HG03457 (cell line): ENCODE results near the gene SHPK.

Source experiments
- ATAC-seq: cut with Tn5 transposase; IDR thresholded peaks from one replicate; pipeline ENCODE4 v1.9.1; 2021; ENCODE audit warnings: moderate number of reproducible peaks; ENCODE audit not compliant: unreplicated experiment

The SHPK gene

GRCh38 chr17:3636154-3636907 lies at the start of gene SHPK, which contains the start of gene CTNS:
Gene SHPK (minus strand): TSS chr17:3636250. CDS start chr17:3636219, 31 bp downstream.
Gene CTNS (plus strand): TSS chr17:3636760. CDS start chr17:3640207, 3,447 bp downstream.
- peak; percentile 92 for ATAC-seq

GRCh38 chr17:3685174-3685573 lies 49.1 kb upstream of the SHPK start:
- no peak for ATAC-seq

GRCh38 chr17:3683054-3683511 lies 47.0 kb upstream of the SHPK start:
- ATAC-seq = no peak

GRCh38 chr17:3682033-3682432 lies 46.0 kb upstream of the SHPK start:
- no peak for ATAC-seq

- no peak for ATAC-seq
These were observed 45.5 kb upstream of the SHPK start for GRCh38 chr17:3681565-3681964.

- no peak for ATAC-seq
These were observed 45.0 kb upstream of the SHPK start for GRCh38 chr17:3681057-3681456.

- ATAC-seq = no peak
These were observed 43.6 kb upstream of the SHPK start for GRCh38 chr17:3679531-3680126.

GRCh38 chr17:3678821-3679530 lies 42.9 kb upstream of the SHPK start:
- ATAC-seq = no peak

- ATAC-seq = no peak
These were observed 42.2 kb upstream of the SHPK start for GRCh38 chr17:3678095-3678820.

GRCh38 chr17:3675886-3676285 lies 39.8 kb upstream of the SHPK start:
- no peak for ATAC-seq

GRCh38 chr17:3672571-3672970 lies 36.5 kb upstream of the SHPK start:
- no peak for ATAC-seq

GRCh38 chr17:3669548-3669947 lies 33.5 kb upstream of the SHPK start:
- ATAC-seq = no peak

GRCh38 chr17:3669085-3669347 lies 33.0 kb upstream of the SHPK start:
- no peak for ATAC-seq

- ATAC-seq = peak; percentile 88
These were observed 32.4 kb upstream of the SHPK start, which contains the start of the genes EMC6 and TAX1BP3 for GRCh38 chr17:3668279-3669084. Gene EMC6 (plus strand): TSS chr17:3668812. CDS start chr17:3669147, 335 bp downstream. Gene TAX1BP3 (minus strand): TSS chr17:3668578. CDS start chr17:3668526, 52 bp downstream.

GRCh38 chr17:3667366-3668278 lies 31.6 kb upstream of the SHPK start:
- ATAC-seq = no peak

- no peak for ATAC-seq
These were observed 30.5 kb upstream of the SHPK start for GRCh38 chr17:3666516-3666915.

- ATAC-seq = no peak
These were observed 29.8 kb upstream of the SHPK start for GRCh38 chr17:3665834-3666233.

- no peak for ATAC-seq
These were observed 27.3 kb upstream of the SHPK start for GRCh38 chr17:3663102-3664011.
